HG02943 (cell line): Measurements from ENCODE around the gene KLB.

Experiments
- ATAC-seq: cut with Tn5 transposase; IDR thresholded peaks from one replicate; pipeline ENCODE4 v1.9.1; 2021; ENCODE audit warnings: mild to moderate bottlenecking, low read depth, moderate library complexity; ENCODE audit not compliant: unreplicated experiment

Gene KLB

DNA sequence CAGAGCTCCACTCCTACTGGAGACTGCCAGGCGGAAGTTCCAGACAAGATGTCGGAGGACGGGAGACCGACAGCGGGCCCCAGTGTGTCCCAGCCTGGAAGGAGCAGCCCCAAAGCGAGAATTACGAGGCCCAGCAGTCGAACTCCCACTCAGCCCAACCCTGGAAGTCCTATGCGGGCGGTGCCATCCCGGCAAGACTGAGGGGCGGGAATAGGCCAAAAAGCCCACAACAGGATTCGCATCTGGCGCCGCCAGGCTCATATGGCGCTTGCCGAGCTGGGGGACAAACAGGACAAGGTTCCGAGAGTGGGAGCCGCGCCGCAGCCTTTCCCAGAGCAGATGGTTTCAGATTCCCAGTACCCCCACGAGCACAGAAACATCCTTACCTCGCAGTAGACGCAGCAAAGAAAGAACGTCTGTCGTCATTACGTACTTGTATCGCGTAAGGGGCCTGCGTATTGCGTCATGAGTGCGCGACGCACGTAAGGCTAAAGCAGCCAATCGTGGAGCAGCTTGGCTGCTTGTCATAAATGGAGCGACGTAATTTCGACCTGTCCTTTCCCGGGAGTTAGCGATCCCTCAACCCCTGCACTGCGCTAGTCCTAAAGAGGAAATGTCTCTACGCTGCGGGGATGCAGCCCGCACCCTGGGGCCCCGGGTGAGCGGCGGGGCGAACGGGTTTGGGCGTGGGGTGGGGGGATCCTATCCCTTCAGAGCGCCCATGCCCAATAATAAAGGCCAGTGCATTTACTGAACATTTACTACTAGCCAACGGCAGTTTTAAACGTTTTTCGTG, 52.0 kb downstream of the KLB start, which contains the start of the genes LIAS and RPL9:
LIAS (plus strand) TSS at position 552 of the 796 bp plus-strand sequence; CDS start at position 614, 62 bp downstream.
RPL9 (minus strand) TSS at position 418 of the 796 bp plus-strand sequence. CDS start 483 bp downstream, outside the sequence.
- peak; percentile 84 for ATAC-seq

GRCh38 chr4:39464886-39465501, 58.3 kb downstream of the KLB start:
- ATAC-seq: no peak

DNA sequence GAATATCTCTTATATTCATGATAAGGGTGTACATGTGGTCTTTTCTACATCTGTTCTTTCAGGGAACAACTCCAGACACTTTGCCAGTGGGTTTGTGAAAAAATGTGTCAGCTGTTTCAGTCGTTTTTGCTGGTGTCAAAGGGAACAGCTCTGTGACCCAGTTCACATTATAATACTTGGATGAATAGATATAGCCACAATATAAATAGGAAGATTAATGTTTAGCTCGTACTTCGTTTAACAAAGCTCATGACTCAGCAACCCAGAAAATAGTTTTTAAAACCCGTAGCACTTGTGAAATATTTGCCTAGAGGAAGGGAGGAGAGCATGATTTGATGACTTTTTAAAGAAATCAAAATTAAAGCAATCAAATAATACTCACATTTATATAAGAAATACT, 60.0 kb downstream of the KLB start:
- ATAC-seq: no peak

GRCh38 chr4:39467464-39467863, 60.7 kb downstream of the KLB start:
- no peak for ATAC-seq

DNA sequence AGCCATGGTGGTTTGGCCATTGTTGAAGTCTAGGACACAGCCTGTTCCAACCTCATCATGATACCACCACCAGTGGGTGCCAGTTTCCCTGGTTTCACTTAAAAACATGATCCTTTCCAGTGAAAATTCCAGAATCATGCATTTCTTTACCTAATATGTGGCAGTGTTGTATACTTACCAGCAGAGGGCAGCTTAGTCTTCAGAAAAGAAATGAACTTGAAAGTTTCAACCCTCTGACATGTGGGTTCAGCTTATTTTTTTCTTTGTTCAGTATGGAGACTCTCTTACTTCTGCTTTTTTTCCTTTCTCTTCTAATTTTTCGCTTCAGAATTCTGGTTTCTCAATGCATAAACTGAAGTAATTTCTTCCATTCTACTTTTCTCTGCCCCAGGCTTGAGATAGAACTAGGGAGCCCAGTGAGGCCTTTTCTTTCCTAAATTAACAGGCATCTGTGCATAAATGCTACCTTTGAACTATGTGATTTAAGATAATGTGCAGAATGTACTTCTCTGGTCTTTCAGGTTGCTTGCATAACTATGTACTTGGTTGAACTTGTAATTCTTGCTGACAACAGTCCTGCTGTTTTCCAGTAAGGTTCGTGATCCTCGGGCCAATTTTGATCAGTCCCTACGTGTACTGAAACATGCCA, 62.8 kb downstream of the KLB start:
- ATAC-seq: peak; percentile 62

DNA sequence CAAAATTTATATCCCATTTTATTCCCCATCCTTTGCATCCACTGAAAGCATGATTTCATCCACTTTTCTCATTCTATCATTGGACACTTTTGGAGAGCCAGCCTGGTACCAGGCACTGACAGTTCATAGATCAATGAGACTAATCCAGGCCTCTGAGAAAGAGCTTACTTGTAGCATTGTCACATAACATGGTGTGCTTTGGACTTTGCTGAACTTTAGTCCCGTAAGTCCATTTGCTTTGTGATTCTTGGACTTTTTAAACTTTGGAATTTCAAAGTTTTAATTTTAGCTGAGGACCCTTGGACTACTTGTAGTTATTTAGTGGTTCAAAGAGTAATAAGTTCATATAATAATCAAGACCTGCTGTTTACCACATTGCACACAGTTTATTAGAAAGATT, 63.7 kb downstream of the KLB start:
- ATAC-seq: no peak

GRCh38 chr4:39472396-39472795, 65.7 kb downstream of the KLB start:
- no peak for ATAC-seq

DNA sequence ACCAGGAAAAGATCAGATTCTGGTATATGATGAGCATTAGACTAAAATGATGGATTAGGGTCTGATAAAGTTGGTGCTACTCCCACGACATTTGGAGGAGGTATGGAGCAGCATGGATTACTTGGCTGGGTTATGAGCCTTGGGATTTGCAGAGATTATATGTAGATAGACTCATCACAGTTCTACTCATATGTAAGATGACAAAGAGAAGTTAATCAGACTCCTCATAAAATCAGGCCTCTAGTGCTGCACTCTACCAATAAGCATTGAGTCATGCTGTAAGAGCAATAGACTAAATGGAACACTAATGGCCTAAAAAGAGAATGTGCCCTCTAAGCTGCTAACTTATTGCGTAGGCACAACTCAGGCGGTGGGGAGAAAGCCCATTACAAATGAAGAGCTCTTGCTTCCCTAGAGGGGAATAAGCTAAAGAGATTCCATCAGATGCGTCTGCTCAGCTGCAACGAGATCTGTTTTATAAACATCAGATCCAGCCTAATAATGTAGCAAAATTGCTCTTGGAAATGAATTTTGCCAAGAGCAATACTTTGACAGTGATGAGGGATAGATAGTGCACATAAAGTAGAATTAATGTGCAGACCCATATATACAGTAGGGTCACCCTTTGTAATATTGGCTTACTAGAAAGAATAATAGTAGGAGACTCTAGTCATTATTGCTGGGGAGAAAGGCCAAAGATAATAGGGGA, 69.6 kb downstream of the KLB start:
- ATAC-seq: no peak

DNA sequence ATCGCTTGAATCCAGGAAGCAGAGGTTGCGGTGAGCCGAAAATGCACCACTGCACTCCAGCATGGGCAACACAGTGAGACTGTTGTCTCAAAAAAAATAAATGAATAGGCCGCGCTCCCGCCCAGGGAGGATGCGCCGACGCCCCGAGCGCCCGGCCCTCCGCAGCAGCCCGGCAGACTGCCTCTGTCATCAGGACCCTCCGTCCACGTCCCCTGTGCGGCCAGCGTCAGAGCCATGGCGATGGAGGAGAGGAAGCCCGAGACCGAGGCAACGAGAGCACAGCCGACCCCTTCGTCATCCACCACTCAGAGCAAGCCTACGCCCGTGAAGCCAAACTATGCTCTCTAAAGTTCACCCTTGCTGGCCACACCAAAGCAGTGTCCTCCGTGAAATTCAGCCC, 73.5 kb downstream of the KLB start:
- ATAC-seq: no peak

DNA sequence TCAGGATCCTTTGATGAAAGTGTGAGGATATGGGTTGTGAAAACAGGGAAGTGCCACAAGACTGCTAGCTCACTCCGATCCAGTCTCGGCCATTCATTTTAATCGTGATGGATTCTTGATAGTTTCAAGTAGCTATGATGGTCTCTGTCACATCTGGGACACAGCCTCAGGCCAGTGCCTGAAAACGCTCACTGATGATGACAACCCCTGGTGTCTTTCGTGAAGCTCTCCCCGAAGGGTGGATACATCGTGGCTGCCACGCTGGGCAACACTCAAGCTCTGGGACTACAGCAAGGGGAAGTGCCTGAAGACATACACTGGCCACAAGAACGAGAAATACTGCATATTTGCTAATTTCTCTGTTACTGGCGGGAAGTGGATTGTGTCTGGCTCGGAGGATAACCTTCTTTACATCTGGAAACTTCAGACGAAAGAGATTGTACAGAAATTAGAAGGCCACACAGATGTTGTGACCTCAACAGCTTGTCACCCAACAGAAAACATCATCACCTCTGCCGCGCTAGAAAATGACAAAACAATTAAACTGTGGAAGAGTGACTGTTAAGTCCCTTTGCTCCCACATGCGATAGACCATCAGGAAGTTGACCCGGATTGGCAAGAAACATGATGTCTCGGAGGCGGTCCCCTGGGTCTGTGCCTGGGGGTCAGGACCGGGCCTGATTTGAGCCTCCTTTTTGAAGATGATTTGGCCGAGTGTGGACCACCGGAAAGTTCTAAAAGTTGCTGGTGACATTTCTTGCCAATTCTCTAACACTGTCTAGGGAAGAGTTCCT, 74.4 kb downstream of the KLB start:
- no peak for ATAC-seq

- ATAC-seq: no peak
Observed at GRCh38 chr4:39484582-39485272, 78.0 kb downstream of the KLB start.

DNA sequence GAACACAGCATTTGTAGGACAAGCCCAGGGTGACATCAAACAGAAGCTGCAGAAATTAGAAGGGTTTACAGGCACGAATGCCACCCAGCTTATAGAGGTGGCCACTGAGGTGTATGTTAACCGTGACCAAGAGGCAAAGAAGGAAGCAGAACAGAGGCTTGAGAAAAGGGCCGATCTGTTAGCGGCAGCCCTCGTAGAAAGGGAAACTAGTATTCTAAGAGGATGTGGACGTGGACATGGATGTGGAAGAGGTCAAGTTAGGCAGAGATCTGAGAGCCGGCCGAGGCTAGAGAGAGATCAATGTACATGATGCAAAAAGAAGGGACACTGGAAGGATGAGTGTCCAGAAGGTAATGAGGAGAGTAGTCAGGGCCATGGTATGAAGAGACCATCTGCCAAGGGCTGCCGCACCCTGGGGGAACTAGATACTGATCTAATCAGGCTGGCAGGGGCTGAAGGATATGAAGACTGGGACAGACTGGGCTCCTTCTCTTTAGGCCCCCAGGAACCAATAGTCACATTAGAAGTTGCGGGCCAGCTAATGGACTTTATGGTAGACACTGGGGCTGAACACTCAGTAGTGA, 79.6 kb downstream of the KLB start:
- ATAC-seq: no peak

- no peak for ATAC-seq
Observed at GRCh38 chr4:39490322-39490721, 83.6 kb downstream of the KLB start.

GRCh38 chr4:39494354-39494753, 87.6 kb downstream of the KLB start:
- ATAC-seq: no peak

DNA sequence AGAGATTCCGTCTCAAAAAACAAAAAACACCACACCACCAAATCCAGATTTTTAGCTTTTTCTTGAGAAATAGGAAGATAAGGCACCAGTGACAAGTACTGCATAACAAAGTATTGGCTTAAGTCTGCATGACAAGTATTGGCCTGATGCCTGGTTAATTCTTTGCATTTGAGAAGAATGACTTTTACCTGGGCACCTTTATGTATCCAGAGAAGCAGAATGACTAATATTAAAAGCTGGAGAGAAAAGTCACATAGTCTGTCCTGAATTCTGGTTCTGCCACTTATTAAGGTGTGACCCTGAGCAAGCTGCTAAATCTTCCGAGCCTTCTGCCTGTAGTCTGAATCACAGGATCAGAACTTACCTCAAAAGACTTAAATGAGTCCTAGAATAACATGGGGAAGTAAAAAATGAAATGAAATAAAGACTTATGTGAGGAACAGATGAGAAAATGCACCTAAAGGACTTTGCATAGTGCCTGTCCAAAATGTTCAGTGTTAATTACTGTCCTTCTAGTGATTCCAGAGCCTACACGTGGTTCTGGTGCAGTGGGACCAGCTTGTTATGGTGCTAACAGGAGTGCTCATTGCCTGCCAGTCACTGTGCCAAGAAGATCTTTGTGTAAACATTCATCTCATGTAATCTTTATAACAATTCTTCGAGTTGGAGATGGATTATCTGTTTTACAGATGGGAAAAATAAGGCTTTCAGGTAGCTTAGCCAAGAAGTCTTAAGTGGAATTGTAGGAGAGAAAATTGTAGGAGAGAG, 88.9 kb downstream of the KLB start:
- ATAC-seq: no peak

- no peak for ATAC-seq
Observed at GRCh38 chr4:39497909-39498726, 91.4 kb downstream of the KLB start.

GRCh38 chr4:39498727-39499020, 91.9 kb downstream of the KLB start:
- no peak for ATAC-seq
